GM19035 (cell line): Measurements from ENCODE around the gene UBALD1.

Experiments used
- ATAC-seq: cut with Tn5 transposase; IDR thresholded peaks from one replicate; pipeline ENCODE4 v1.9.1; 2021; ENCODE audit not compliant: unreplicated experiment

The UBALD1 gene

DNA sequence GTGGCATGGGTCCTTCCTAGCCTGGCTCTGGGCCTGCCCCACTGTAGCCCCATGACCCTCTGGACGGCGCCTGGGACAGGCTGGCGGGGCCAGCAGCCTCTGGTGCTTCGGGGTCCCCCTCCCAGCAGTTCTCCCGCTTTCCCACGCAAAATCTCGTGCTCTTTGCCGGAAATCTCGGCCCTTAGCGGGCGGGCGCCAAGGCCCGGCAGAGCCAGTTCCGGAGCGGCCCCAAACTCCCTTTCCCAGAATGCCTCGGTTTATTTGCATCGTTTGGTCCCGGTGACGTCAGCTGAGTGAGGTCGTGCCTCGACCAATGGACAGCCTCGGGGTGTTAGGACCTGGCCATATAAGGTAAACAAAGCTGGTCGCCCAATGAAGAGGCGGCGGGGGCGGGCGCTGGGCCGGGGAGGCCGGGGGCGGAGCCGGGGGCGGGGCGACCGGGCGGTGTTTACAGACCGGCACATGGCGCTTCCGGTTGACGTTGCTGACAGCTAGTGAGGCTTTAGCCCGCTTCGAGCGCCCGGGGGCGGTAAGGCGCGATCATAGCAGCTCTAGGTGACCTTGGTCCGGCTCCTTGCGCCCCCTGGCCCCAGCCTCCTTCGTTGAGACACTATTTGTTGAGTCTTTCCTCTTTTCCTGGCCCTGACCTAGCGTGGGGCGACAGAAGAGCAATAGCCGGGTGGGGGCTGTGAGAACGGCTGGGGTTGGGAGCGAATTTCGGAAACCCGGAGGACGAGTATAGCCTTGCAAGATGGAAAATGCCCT lies 1.5 kb upstream of the UBALD1 start:
- peak; percentile 71 for ATAC-seq

DNA sequence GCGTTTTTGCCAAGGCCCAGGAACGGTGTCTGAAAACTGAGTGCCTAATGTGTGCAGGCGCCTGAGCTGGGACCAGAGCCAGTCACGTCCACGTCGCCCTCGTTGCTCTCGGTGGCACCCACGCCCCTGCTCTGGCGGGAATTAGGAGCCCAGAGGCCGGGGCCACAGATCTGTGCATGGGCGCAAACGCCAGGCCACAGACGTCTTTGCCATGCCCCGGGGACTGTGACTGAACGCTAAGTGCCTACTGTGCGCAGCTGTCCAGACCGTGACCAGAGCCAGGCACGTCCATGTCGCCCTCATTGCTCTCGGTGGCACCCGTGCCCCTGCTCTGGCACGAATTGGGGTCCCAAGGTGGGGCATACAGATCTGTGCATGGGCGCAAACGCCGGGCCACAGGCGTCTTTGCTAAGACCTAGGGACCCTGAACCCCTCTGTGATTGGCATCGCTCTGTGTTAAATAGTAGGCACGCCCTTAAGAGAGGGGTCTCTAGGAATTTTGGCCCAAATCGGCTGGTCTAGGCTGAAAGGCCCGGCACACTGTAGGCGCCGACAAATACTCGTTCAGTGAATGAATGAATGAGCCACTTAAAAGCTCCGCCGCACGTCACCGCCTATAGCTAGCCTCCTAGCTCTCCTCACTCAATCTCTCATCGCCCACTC lies 827 bp upstream of the UBALD1 start:
- ATAC-seq: no peak

DNA sequence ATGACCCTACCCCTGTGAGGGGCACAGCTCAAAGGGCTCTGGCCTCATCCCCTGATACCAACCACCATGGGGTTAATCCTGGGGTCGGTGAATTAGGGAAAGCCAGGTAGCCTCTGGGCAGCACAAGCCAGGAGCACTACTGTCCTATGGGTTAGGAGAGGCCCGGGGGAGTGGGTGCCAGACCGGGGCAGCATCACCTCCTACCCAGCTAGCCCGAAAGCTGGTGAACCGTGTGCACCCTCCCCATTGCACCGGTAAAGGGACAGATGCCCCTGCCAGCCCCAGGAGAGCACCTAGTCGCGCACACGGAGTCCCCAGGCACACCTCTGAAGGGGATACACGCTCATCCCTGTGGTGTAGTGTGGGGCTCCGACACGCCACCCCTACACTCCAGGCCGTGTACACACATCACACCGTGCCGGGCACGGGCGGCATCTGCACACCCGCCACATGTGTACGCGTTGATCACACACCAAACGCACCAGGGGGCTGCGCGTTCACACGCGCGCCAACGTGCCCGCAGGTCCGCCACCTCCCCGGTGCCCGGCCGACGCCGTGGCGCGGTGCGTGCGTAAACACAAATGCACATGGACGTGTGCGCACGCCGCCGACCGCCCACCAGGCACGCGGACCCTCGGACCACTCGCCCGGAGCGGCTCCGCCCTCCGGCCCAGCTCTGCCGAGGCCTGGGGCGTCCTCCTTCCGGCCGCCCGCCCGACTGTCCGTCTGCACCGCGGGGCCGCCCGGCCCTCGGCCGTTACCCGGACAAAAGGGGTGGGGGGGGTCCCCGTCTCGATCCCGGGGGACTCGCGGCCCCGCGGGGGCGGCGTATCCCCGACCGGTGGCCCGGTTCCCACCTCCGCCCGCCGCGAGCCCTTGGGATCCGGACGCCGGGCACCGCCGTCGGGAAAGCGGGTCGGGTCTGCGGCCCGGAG lies 785 bp downstream of the UBALD1 start:
- no peak for ATAC-seq

DNA sequence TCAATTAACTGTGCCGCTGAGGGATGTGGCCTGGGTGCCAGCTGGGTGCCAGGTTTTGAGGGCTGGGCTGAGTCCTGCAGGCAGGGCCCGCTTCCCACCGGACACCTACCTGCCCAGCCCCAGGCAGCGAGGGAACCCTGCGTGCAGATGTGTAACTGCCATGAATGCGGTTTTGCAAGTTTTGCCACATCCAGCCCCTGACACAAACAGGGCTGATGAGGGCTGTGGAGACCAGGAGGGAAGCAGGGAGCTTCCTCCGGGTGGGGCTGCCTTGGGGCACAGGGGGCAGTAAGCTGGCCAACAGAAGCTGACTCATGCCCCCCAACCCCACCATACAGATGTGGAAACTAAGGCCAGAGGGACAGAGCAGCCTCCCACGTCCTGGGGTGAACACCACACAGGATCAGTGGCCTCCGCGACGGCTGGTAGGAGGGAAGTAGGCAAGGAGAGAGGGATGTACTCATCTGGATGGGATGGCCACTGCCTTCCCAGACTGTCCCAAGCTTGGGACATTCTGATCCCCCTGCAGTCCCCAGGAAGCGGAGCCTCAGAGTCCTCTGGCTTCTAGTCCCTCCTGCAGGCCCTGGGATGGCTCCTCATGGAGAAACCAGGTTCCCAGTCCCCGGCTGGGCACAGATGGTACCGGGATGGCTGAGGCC lies 1.6 kb downstream of the UBALD1 start:
- ATAC-seq: no peak

DNA sequence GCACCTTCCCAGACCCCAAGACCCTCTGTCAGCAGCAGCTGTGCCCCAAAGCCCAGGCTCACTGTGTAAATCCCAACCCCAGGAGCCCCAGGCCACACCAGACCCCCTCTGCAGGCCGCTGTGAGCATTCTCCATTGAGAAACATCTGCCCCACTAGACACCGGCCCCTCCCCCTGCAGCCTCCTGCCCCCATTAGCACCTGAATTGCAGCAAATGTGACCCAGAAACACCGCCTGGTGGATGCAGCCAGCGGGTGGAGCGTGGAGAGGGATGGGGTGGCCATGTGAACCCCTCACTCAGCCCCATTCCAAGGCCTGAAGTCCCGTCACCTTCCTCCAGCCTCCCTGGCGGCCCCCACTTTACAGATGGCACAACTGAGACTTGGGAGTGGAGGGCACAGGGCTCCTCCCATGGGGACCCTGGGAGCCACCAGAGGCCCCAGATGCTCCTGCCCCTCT lies 2.2 kb downstream of the UBALD1 start:
- ATAC-seq: no peak

DNA sequence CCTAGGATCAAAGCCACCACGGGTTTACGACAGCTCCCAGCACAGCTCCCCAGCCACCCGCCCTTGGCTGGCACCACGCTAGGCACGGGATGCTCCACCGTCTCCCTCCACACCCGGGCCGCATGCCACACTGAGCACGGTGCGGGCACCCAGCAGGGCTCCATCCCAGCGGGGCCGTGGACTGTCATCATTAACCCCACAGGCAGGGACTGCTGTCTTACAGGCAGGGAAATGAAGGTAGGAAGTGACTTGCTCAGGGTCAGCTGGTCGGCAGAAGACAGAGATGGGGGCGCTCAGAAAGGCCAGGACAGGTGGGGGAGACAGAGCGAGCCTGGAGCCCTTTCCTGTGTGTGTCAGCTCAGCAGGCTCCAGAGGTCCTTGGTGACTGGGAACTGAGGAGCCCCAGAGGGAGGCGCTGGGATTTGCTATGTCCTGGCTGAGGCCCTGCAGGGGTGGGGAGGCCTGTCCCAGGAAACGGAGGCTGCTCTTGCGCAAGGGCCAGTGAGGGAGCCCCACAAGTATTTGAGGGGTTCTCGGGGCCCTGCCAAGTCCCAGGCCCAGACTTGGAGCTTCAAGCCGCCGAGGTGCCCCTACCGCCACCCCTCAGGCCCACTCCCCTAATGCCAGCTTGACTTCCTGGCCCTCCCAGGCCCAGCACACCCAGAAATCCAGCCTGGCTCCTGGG lies 3.2 kb downstream of the UBALD1 start:
- ATAC-seq: no peak

DNA sequence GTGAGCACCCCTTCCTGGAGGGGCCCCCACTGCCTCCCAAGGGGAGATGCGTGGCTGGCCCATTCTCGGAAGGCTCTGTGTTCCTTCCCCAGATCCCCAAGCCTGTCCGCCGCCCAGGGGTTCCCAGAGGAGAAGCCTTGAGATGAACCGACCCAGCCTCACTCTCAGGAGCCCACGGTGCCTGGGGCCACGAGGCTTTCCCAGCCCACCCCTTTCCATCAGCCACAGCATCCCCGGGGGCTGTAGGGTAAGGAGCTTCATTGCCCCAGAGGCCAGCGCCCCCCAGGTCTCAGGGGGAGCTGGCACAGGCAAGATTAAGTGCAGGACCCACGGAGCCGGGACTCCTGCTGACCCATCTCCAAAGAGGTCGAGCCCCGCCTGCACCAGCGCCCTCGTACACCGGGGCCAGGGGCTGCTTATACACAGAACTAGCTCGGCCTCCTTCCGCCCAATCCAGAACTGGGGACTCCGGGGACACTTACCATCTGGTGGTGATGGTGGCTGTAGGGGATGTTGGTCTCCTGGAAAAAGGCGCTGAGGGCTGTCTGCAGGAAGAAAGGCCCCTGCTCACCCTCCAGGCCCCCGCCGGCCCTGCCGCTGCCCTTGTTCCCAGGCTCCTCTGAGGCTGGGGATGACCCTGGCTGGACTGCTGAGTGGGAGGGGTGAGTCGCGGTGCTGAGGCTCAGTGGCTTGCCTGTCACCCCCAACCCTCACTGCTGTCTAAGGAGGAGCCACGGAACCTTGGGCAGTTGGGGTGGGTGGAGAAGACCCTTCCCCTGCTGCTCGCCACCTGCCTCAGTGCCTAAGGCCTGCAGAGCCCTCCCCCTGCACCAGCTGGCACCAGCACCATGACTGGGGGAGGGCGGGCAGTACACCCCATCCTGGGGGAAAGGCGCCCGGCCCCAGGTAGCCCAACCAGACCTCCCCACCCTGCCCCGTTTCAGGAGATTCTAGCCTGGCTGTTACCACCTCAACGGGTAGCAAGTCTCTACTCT lies 4.4 kb downstream of the UBALD1 start:
- no peak for ATAC-seq

DNA sequence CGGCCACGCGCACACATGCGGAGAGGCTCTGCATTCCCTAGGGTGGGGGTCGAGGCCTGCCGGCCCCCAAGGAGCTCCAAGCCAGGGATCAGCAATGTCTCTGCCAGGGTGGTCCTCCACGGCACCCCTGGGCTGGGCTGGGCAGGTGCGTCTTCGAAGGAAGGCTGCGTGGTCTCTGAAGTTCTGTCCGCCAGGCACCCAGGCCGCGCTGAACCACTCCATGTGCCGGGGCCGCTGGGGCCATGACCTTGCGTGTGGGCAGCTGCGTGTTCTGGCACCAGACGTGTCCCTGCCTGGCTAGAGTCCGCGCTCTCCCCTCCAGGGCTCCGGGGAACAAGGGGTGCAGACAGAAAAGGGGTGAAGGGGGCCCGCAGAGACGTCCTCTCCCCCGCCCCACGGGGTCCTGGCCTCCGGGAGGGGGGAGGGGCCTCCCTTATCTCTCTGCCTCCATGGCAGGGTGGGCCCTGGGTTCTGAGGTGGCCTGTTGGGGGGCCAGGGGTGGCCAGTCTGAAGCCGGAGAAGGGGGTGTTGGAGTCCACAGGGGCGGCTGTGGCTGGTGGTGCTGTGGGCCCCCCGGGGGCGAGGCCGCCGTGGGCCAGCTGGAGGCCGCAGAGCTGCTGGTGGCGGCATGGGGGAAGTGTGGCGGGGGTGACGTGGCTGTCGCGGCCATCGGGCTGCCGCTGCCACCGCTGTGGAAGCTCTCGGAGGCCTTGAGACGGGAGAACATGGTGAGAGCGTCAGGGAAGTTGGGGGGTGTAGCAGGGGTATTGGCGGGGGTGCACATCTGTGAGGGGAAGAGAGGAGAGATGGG lies 5.3 kb downstream of the UBALD1 start:
- ATAC-seq: no peak

DNA sequence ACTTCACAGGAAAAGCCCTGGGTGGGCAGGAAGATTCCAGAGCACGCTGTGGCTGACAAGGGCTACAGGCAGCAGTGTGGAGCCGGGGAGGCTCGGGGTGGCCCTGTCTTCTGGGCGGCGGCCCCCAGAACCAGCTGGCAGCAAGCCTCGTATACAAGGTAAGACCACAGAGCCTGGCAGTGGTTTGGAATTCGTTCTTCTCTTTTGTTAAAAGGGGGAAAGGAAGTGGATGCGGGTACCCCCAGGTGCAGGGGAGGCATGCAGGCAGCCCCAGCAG lies 6.0 kb downstream of the UBALD1 start:
- ATAC-seq: no peak

DNA sequence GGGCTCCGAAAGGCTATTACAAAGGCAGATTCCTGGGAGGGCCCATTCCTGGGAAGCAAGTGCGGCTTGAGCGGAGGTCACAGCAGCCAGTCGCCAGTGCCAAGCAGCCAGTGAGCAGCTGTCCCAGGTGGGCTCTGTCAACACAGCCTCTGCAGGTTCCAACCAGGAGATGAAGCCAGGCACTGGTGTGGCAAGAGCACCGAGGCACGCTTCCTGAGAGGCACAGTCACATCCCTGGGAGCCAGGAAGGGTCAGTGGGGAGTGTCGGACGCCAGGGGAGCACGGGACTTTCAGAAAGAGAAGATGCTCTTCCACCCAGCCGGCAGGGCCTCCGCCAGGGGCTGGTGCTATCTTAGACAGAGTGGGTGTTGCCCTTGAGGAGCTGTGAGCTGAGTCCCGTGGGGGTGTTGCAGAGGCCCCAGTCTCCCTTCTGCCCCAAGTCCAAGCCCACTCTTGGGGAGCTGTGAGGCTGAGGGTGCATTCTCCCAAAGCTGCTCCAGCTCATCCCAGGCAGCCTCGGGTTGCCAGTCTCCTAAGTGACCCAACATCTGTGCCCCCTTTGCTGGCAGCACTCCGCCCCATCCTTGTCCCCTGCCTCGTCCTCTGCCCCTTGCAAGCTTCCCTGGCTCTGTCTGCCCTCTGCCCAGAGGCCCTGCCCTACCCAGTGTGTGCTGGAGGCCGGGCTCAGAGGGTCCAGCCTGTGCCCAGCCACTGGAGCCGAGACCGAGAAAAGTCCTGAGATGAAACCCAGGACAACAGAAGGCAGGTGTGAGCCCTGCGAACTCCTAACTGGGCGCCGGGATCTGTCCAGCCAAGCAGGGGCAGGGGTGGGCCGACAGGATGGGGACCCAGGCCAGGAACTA lies 6.6 kb downstream of the UBALD1 start:
- no peak for ATAC-seq

DNA sequence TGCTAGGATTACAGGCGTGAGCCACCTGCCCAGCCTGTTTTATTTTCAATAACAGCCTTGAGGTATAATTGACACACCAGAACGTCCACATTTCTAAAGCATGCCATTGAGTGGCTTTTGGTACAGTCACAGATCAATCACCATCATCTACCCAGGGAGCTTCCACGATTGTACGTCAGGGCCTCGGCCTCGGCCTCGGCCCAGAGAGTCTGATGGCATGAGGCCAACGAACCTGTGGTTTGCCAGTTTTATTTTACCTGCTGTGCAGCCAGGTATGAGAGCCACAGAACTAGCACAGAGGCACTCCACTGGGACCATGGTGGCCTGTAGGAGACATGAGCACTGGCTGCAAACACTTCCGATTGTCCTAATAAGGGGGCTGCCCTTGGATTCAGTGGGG lies 8.3 kb downstream of the UBALD1 start:
- ATAC-seq: no peak

DNA sequence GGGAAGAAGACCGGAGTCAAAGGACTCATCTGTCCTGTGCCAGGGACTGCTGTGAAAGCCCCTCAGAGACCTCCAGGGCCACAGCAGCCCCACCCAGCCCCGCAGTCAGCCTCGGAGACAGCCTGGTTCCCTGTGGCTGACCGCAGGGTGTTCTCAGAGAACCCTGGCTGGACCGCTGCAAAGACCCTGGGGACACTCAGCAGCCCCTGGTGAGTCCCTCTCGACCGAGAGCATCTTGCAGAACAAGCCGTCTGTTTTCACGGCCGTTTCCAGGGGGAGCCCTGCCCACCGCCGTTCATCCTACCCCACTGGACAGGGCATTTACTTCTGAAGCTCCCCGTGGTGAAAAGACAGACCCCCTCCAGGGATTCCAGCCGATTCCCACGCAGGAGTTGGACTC lies 10.3 kb downstream of the UBALD1 start:
- ATAC-seq: no peak

DNA sequence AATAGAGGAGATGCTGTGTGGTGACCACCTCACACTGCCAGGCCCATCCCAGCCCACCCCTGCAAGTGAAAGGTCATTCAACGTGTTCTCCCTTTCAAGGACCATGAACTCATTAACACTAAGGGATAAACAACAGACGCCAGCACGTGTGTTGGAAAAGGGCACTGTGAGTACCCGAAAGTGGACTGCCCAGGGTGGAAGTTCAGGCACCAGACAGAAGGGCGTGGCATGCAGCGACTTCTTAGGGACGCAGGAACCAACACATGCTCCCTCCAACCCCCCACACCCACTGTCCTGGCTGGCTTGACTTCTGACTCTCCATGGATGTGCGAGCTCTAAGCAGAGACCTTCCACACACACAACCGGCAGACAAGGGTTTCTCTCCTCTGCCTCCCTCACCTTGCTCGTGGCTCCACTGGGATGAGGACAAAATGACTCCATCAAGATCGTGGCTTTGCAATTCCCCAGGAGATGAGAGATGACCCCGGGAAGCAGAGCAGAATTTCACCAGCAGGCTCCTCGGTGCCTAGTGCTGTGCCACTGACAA lies 11.0 kb downstream of the UBALD1 start:
- ATAC-seq: no peak

DNA sequence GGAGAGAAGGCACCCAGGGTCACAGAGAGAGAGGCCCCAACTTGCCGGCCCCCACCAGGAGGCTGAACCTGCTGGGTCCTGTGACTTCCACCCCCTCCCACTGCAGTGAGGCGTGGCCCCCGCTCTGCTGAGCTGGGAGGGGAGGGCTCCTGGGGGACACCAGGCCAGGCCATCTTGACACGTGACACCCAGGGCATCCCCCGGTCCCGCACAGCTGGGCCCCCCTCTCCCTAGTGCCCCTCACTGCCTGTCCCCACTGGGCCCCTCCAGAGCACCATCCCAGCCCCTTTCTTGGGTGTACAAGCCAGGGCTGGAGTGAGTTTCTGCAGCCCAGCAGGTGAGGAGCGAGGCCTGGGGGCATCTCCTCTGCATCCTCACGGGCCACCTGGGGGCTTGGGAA lies 12.4 kb downstream of the UBALD1 start:
- no peak for ATAC-seq

DNA sequence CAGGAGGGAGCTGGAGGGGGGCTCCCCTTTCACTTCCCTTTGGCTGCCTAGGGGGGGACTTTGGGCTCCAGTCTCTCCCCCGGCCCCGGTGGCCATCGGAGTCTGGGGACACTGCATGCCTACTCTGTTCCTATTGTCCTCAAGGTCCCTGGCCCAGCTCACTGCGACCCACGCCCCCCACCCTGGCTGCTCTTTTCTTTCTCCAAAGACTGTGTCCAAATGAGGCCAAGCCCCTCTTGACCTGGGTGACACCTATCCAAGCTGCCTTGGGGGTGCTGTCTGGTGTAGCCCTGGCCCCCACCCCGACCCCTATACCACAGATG lies 12.9 kb downstream of the UBALD1 start:
- no peak for ATAC-seq

DNA sequence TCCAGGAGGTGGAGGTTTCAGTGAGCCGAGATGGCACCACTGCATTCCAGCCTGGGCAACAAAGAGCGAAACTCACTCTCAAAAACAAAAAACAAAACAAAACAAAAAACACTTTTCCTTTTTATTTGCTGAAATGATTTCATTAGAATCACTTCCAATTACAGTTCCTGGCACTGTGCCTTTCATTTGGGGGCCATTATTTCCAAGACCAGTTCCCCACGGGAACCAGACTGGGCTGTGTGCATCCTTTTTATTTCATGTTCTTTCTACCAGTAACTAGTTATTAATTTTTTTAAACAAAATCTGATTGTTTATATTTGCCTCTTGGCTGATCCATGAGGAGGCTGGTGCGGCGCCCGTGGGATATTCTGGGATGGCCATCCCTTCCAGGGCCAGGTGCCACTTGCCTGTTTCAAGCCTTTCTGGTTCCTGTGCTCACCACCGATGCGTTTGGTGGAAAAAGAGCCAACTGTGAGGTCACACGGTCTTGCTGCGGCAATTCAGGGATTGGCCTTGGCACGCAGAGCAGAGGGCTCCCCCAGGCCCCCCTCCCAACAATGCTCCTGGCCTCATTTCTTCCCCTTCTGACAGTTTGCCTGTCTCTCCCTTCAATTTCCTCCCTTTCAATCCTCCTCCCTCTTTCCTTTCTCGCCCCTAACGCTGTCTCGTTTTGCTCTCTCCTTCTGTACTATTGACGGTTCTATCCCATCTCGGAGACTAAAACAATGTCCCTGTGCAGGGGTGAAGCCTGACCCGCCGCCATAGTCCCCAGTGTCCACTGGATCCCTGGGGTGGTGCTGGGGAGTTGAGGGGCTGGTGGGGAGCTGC lies 13.4 kb downstream of the UBALD1 start:
- ATAC-seq: no peak

DNA sequence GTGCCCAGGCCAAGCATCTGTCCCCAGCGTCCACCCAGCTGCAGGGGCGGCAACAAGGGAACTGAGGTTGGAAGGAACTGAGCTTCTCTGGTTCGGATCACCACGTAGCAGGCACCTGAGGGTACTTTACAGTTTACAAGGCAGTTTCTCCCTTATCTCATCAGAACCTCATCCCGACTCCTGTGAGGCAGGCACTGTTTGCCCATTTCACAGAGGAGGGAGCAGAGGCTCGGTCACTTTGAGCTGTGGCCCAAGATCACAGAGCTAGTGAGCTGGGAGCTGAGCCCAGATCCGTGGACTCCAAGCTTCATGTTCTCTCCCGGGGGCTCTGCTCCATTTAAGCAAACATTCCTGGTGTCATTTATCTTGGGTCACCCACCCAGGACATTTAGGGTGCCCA lies 15.1 kb downstream of the UBALD1 start:
- ATAC-seq: no peak
